ENCODE results near the gene BEND3. TPM values are rescaled to one million over a fixed set of nuclear protein-coding genes. Genes with fewer than 3 reads are reported as not detected.

Gene BEND3
- total RNA-seq, 1 donor = 3.5 TPM

- no peak overlapping the region for H3K4me3 ChIP-seq (ENCODE audit: low read depth, low read length)
- peak; percentile 49 for DNase-seq (ENCODE audit: low read depth)
- TF ChIP-seq CTCF (IDR thresholded peaks at IDR 0.05; ENCODE audit: insufficient read depth, low read depth, low read length) = no peak
Observed at GRCh38 chr6:107082045-107082444, 33.3 kb downstream of the BEND3 start.

- peak; percentile 34 for TF ChIP-seq CTCF (IDR thresholded peaks at IDR 0.05; ENCODE audit: insufficient read depth, low read depth, low read length)
- H3K4me3 ChIP-seq (ENCODE audit: low read depth, low read length) = no peak overlapping the region
- no peak for DNase-seq (ENCODE audit: low read depth)
Observed at GRCh38 chr6:107080036-107080435, 35.3 kb downstream of the BEND3 start.

- no peak for TF ChIP-seq CTCF (IDR thresholded peaks at IDR 0.05; ENCODE audit: insufficient read depth, low read depth, low read length)
Observed at GRCh38 chr6:107079429-107079828, 35.9 kb downstream of the BEND3 start.

DNA sequence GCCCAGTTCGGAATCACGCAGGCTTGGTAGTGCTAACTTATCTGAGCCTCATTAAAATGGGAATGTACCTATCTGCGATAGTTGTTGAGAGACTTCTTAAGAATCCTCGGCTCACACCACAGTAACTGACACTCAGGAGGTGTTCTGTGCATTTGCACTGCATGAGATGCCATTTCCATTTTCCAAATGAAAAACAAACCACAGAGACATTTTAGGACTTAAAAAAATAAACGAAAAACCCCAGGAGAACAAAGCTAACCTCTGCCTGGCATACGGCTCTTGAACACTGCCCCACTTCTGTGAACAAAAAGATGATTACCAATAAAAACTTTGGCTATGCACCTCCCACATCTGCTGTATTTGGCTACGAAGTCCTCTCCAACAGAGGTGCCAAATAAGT lies 37.6 kb downstream of the BEND3 start:
- no peak overlapping the region for H3K4me3 ChIP-seq (ENCODE audit: low read depth, low read length)
- TF ChIP-seq CTCF (IDR thresholded peaks at IDR 0.05; ENCODE audit: insufficient read depth, low read depth, low read length) = no peak
- no peak for DNase-seq (ENCODE audit: low read depth)

More at GRCh38 chr6:107079429-107079828, 35.9 kb downstream of the BEND3 start:
- H3K4me3 ChIP-seq (ENCODE audit: low read depth, low read length) = no peak overlapping the region
- no peak for DNase-seq (ENCODE audit: low read depth)

DNA sequence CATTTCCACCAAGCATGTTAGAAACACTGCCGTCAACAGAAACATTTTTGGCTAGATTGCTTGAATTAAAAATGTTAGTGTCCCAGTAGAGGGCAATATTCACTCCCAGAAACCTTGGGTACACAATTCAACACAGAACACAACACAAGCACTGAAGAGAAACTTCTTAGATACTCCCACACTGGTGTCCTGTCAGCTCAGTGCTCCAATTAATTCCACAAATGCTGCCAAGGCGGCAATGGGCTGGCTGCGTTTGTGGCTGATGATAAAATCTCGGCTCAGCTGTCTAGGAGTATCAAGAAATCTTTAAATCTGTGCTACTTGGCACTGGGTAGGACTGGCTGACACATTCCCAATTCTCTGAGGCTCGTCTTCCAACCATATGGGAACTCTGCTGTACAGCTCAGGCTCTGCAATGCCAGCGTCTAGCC lies 39.3 kb downstream of the BEND3 start:
- peak; percentile 27 for TF ChIP-seq CTCF (IDR thresholded peaks at IDR 0.05; ENCODE audit: insufficient read depth, low read depth, low read length)
- DNase-seq (ENCODE audit: low read depth) = peak; percentile 48
- no peak overlapping the region for H3K4me3 ChIP-seq (ENCODE audit: low read depth, low read length)

GRCh38 chr6:107070686-107071085 lies 44.6 kb downstream of the BEND3 start:
- no peak for DNase-seq (ENCODE audit: low read depth)
- TF ChIP-seq CTCF (IDR thresholded peaks at IDR 0.05; ENCODE audit: insufficient read depth, low read depth, low read length) = no peak
- H3K4me3 ChIP-seq (ENCODE audit: low read depth, low read length) = no peak overlapping the region
